T-helper 9 cell (primary cell): Measurements from ENCODE around the gene KRT6A.
"Not testable (repeated sequence)": the region's sequence is repeated elsewhere in the genome, so short reads cannot be mapped to it uniquely, and the experiment has no call there.

Experiments
- DNase-seq: peaks from one replicate; pipeline ENCODE4 v3.0.0-alpha.2; 2020

KRT6A gene

GRCh38 chr12:52524241-52524897, 31.3 kb upstream of the KRT6A start:
- DNase-seq: no peak

- no peak for DNase-seq
Observed at GRCh38 chr12:52523824-52524223, 30.8 kb upstream of the KRT6A start.

- no peak for DNase-seq
Observed at GRCh38 chr12:52522346-52523011, 29.4 kb upstream of the KRT6A start.

- DNase-seq: no peak
Observed at GRCh38 chr12:52521568-52522266, 28.7 kb upstream of the KRT6A start.

GRCh38 chr12:52521175-52521567, 28.1 kb upstream of the KRT6A start:
- no peak for DNase-seq

DNA sequence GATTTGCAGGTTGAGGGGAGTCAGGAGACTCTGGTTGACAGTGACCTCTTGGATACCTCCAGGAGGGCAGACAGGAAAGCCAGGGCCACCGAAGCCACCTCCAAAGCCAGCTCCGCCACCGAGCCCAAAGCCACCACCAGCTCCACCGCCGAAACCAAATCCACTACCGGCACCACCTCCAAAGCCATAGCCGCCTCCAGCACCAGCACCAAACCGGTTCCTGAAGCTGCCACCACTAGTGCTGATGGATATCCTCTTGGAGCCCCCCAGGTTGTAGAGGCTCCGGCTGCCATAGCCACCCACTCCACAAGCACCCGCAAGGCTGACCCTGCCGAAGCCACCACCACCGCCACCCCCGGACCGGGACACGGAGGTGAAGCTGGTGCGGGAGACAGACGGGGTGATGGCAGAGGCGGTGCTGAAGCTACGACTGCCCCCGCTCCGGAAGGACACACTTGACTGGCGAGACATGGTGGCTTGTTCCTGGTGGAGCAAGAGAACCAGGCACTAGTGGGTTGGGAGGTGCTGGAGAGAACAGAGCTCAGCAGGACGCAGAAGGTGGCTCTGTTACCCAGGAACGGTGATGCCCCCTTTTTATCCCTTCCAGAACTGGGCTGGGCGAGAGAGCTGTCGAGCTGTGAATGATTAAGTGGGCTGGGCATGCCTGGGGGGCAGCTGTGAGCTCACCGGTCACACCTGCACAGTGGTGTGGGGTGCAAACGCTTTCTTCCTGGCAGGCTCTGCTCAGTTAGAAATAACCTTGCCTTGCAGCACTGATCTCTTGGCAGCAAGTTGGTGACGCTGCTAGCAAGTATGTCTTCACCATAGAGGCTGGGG, 27.0 kb upstream of the KRT6A start, which contains the start of gene KRT5:
Gene KRT5 (minus strand): TSS at position 569 of the 837 bp plus-strand sequence. CDS start 98 bp downstream, at position 471.
- no peak for DNase-seq

DNA sequence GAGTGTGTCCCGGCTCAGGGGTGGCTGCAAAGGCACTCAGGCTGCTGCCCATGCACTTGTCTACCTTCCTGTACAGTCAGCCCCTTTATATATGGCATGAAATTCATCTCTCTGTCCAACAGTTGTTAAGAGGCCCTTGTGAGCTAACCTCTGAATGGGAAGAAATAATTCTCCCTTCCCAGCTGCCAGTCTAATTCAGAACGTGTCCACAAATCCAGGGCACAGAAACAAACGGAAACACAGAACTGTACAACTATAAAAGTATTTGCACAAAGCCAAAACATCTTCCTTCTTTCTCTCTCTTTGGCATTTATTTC, 26.3 kb upstream of the KRT6A start:
- no peak for DNase-seq

DNA sequence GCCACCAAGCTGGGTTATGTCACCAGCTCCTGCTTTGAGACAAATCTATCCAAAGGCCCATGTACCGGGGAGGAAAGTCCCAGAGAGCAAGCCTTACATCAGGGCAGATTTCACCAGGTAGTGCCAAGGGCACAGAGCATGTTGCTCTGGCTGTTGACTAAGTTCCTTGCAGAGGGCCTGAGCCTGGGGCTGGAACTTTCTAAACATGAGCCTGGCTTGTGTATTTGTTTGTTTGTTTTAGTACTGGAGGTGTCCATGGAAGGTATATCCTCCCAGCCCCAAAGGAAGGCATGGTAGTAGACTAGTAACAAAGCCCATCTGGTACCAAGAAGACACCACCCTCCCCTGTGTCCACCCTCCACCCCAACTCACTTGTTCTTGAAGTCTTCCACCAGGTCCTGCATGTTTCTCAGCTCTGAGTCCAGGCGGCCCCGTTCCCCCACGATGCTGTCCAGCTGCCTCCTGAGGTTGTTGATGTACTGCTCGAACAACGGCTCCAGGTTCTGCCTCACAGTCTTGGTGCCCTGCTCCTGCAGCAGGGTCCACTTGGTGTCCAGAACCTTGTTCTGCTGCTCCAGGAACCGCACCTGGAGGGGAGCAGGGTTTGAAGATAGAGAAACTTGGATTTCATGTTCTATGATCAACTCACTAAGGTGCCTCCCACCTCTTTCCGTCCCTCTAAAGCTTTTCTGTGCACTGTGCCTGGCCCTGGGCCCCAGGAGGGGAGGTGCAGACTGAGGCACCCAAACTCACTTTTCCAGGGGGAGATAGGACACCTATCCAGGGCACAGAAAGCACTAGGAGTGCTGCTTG, 25.7 kb upstream of the KRT6A start:
- no peak for DNase-seq

DNA sequence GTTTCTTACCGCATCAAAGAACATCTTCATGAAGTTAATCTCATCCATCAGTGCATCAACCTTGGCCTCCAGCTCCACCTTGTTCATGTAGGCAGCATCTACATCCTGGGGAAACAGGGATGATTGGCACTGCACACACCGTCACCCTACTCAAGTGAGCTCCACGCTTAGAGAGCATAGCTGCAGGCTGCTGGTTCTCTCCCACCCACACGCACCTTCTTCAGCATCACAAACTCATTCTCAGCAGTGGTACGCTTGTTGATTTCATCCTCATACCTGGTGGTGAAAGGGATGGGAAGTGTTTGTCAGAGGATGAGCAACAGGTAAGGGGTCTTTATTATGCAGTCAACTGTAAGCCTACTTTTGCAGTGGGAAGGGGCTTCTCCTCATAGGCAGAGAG, 24.8 kb upstream of the KRT6A start:
- DNase-seq: no peak

DNA sequence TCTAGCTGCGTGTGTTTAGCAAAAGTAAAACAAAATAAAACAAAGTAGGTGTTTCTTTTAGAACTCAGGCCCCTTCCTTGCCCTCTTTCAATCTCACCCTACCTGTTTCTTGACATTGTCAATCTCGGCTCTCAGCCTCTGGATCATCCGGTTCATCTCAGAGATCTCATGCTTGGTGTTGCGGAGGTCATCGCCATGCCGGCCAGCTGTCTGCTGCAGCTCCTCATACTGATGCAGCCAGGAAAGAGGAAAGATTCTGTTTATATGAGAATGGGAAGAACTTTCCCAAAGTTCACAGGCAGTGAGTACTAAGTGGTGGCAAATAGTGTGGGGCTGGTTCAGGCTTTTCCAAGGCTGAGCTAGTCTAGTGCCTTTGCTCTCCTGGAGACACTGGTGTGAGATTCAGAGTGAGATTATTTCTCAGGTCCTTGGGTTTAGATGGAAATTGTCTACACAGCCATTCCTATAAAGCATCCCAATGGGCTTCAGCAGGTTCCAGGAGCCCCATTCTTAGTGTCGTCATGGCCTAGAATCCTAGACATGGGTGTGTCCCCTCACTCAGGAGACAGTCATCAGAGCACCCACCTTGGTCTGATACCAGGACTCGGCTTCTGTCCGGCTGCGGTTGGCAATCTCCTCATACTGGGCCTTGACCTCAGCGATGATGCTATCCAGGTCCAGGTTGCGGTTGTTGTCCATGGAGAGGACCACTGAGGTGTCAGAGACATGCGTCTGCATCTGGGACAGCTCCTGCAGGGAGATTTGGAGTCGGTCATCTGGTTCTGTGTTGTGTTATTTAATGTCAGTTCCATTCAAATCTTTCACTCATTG, 24.2 kb upstream of the KRT6A start:
- DNase-seq: no peak

DNA sequence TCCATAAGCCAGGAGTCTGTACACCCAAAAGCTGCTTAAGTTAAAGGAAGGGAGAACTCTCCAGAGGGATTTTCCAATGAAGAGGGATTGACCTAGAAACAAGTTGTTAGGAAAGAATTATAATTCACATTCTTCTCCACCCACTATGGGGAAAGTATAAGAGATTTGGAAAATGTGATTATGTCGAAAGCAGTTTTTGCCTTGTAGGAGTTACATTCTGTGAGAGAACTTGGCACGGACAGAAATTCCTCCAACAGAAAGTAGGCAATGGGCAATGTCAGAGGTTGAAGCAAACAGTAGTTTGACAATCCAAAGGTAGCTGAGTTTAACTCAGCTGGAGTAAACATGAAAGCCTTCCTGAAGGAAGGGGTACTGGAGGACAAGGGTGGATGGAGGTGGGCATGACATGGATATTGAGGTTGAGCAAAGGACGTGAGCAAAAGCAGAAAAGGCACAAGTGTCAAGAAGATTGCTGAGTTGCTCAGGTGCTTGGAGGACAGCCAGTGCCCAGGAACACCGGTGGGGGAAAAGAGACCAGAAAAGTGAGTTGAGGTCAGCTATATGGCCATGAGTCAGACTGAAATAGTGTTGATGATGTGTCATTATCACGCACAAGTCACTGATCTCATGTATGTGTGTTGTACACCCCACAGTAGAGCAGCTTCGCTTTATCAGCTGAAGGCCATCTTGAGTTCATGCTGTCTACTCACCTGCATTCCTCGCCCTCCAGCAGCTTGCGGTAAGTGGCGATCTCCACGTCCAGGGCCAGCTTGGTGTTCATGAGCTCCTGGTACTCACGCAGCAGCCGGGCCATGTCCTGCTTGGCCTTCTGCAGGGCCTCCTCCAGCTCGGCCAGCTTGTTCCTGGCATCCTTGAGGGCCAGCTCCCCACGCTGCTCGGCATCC, 23.1 kb upstream of the KRT6A start:
- DNase-seq: no peak

- DNase-seq: no peak
Observed at GRCh38 chr12:52515319-52515646, 22.2 kb upstream of the KRT6A start.

- no peak for DNase-seq
Observed at GRCh38 chr12:52514471-52515318, 21.6 kb upstream of the KRT6A start.

- DNase-seq: no peak
Observed at GRCh38 chr12:52513736-52514135, 20.7 kb upstream of the KRT6A start.

DNA sequence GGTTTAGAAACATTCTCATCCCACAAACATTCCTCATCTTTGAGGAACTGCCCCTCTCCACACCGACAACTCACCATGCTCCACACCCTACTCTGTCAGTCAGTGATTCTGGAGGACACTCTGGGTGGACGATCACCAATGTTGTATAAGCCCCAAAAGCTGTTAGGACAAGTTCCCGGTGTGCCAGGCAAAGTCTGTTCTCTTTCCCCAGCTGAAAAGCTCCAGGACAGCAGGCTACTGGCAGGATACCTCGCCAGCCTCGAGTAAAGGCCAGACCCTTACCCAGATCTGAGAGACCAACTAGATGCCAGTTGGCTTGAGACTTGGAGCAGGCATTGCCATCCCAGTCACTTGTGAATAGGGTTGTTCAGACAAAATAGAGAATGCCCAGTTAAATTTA, 15.2 kb upstream of the KRT6A start:
- DNase-seq: no peak

- no peak for DNase-seq
Observed at GRCh38 chr12:52506858-52507715, 14.0 kb upstream of the KRT6A start.

DNA sequence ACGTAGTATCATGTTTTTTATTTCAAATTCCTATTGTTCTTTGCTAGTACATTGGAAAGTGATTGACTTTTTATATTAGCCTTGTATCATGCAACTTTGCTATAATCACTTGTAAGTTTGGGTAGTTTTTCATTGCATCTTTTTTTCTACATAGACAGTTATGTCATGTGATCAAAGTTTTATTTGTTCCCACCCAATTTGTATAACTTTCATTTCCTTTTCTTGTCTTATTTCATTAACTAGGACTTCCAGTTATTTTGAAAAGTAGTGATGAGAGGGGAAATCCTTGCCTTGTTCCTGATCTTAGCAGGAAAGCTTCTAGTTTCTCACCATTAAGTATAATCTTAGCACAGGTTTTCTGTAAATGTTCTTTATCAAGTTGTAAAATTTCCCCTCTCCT, 9.8 kb upstream of the KRT6A start:
- no peak for DNase-seq

DNA sequence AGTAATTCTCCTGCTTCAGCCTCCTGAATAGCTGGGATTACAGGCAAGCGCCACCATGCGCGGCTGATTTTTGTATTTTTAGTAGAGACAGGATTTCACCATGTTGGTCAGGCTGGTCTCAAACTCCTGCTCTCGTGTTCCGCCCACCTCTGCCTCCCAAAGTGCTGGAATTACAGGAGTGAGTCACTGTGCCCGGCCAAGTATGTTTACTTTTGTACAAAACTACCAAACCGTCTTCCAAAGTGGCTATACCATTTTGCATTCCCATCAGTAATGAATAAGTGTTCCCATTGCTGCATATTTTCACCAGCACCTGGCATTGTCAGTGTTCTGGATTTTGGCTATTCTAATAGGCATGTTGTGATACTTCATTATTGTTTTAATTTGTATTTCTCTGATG, 8.4 kb upstream of the KRT6A start:
- DNase-seq: no peak

- not testable (repeated sequence) for DNase-seq
Observed at GRCh38 chr12:52500574-52500973, 7.5 kb upstream of the KRT6A start.
